SK-N-SH (cell line): ENCODE data around the gene ROBO1. TPM values are rescaled to one million over a fixed set of nuclear protein-coding genes. Genes with fewer than 3 reads are reported as not detected.

Experiments
- CTCF ChIA-PET: fragments of 300-600, 350-600 bp; formaldehyde crosslinking; extraction: SDS; loops from one replicate; lab custom pipeline; 2021; lab: Yijun Ruan, JAX
- POLR2A ChIA-PET: fragments of 350-600 bp; sonication (Branson Sonifier 250); formaldehyde crosslinking; extraction: SDS; loops from one replicate; lab custom pipeline; 2020; ENCODE audit warnings: antibody characterized with exemption, inconsistent platforms; lab: Yijun Ruan, JAX
- DNase-seq: peaks from one replicate; pipeline ENCODE4 v3.0.0; 2012
- H2AFZ ChIP-seq: fragments of 200-600 bp; sonication (generic); 2 replicates; pipeline ENCODE4 v1.8.1; 2016; ENCODE audit warnings: antibody characterized with exemption, mild to moderate bottlenecking, low read depth
- H3F3A ChIP-seq: fragments of 200-600 bp; sonication (generic); replicated peaks from 2 replicates; pipeline ENCODE3; 2016; ENCODE audit warnings: antibody characterized with exemption, mild to moderate bottlenecking; ENCODE audit not compliant: insufficient read depth
- H3K27ac ChIP-seq, 2 experiments: fragments of 200-500 bp in 1 of 2; fragments of 200-600 bp in 1 of 2; sonication (Bioruptor generic) in 1 of 2; sonication (generic), shearing (Covaris generic) in 1 of 2; 2 replicates each; pipeline versions ENCODE4 v1.5.1 to v1.6.1; 2014 to 2016; ENCODE audit warnings: low read depth in 2 of 2, inconsistent platforms in 1 of 2, low read length in 1 of 2, mild to moderate bottlenecking in 1 of 2, mixed read lengths in 1 of 2
- H3K27me3 ChIP-seq: fragments of 200-600 bp; sonication (generic), shearing (Covaris generic); 2 replicates; pipeline ENCODE4 v1.6.1; 2016; ENCODE audit warnings: mixed run types; ENCODE audit not compliant: insufficient read depth
- H3K36me3 ChIP-seq, 2 experiments: fragments of 200-500 bp in 1 of 2; fragments of 200-600 bp in 1 of 2; sonication (Bioruptor generic) in 1 of 2; sonication (generic) in 1 of 2; replicated peaks in 1 of 2; 2 replicates each; pipeline versions ENCODE3 to v1.5.1; 2014 to 2016; ENCODE audit warnings: low read length in 1 of 2, mild to moderate bottlenecking in 1 of 2; ENCODE audit not compliant: insufficient read depth in 2 of 2, control insufficient read depth in 1 of 2
- H3K4me1 ChIP-seq, 2 experiments: fragments of 200-500 bp in 1 of 2; fragments of 200-600 bp in 1 of 2; sonication (Bioruptor generic) in 1 of 2; sonication (generic), shearing (Covaris generic) in 1 of 2; 2 replicates each; pipeline versions ENCODE4 v1.5.1 to v1.6.1; 2014 to 2016; ENCODE audit warnings: low read depth in 1 of 2, low read length in 1 of 2, mixed run types in 1 of 2; ENCODE audit not compliant: insufficient read depth in 2 of 2, control insufficient read depth in 1 of 2
- H3K4me2 ChIP-seq: fragments of 200-600 bp; sonication (generic), shearing (Covaris generic); 2 replicates; pipeline ENCODE4 v1.6.1; 2017; ENCODE audit warnings: mixed run types
- H3K4me3 ChIP-seq, 2 experiments: fragments of 200-500 bp in 1 of 2; fragments of 200-600 bp in 1 of 2; sonication (Bioruptor generic) in 1 of 2; sonication (generic), shearing (Covaris generic) in 1 of 2; 2 replicates each; pipeline versions ENCODE4 v1.5.1 to v1.8.1; 2014 to 2016; ENCODE audit warnings: low read depth in 2 of 2, inconsistent platforms in 1 of 2, low read length in 1 of 2, mild to moderate bottlenecking in 1 of 2, mixed read lengths in 1 of 2, moderate library complexity in 1 of 2
- H3K79me2 ChIP-seq: fragments of 200-600 bp; sonication (generic); 2 replicates; pipeline ENCODE4 v1.8.1; 2017; ENCODE audit warnings: mild to moderate bottlenecking; ENCODE audit not compliant: insufficient read depth
- H3K9ac ChIP-seq: fragments of 200-600 bp; sonication (generic); 2 replicates; pipeline ENCODE4 v1.6.1; 2017; ENCODE audit warnings: mixed run types
- H3K9me2 ChIP-seq: fragments of 200-600 bp; sonication (generic); 2 replicates; pipeline ENCODE4 v1.6.1; 2017; ENCODE audit warnings: mixed run types
- H3K9me3 ChIP-seq: fragments of 200-600 bp; sonication (generic); 2 replicates; pipeline ENCODE4 v1.6.1; 2017; ENCODE audit warnings: mixed run types, mild to moderate bottlenecking, moderate library complexity
- H4K20me1 ChIP-seq: fragments of 200-600 bp; sonication (generic); 2 replicates; pipeline ENCODE4 v1.6.1; 2017; ENCODE audit warnings: mild to moderate bottlenecking, mixed run types; ENCODE audit not compliant: insufficient read depth
- EP300 ChIP-seq, 2 experiments: IDR thresholded peaks; 2 replicates each; pipeline versions ENCODE4 v1.4.0 to v1.6.1; 2012; ENCODE audit warnings: borderline replicate concordance in 1 of 2, low read depth in 1 of 2, low read length in 1 of 2
- EZH2phosphoT487 ChIP-seq: fragments of 200-600 bp; sonication (generic); IDR thresholded peaks from 2 replicates; pipeline ENCODE4 v1.6.1; 2017; ENCODE audit warnings: low read depth, mixed run types, mild to moderate bottlenecking, antibody characterized with exemption, moderate library complexity, borderline replicate concordance
- FOSL2 ChIP-seq: IDR thresholded peaks from 2 replicates; pipeline ENCODE4 v1.4.0; 2012; ENCODE audit warnings: low read depth, mild to moderate bottlenecking, moderate library complexity, borderline replicate concordance
- FOXJ3 ChIP-seq: sonication (generic); formaldehyde crosslinking; IDR thresholded peaks from 2 replicates; pipeline ENCODE4 v1.5.1; 2020; ENCODE audit warnings: mild to moderate bottlenecking, missing genetic modification reagents
- MEF2A ChIP-seq: IDR thresholded peaks from 2 replicates; pipeline ENCODE4 v1.4.0; 2012; ENCODE audit warnings: low read depth, borderline replicate concordance
- MXI1 ChIP-seq: IDR thresholded peaks from 2 replicates; pipeline ENCODE4 v1.6.1; 2012; ENCODE audit warnings: mild to moderate bottlenecking, low read depth, low read length, improper control_type of control experiment
- NFIC ChIP-seq: IDR thresholded peaks from 2 replicates; pipeline ENCODE4 v1.4.0; 2012; ENCODE audit warnings: borderline replicate concordance
- NRF1 ChIP-seq: IDR thresholded peaks from 2 replicates; pipeline ENCODE4 v1.6.1; 2012; ENCODE audit warnings: low read depth, mild to moderate bottlenecking, low read length
- RFX5 ChIP-seq: IDR thresholded peaks from 2 replicates; pipeline ENCODE4 v1.6.1; 2012; ENCODE audit warnings: mild to moderate bottlenecking, improper control_type of control experiment, low read length
- RXRA ChIP-seq: IDR thresholded peaks from 2 replicates; pipeline ENCODE4 v1.4.0; 2012; ENCODE audit warnings: low read depth, mild to moderate bottlenecking, borderline replicate concordance
- TCF12 ChIP-seq: IDR thresholded peaks from 2 replicates; pipeline ENCODE4 v1.4.0; 2012
- TEAD4 ChIP-seq: IDR thresholded peaks from 2 replicates; pipeline ENCODE4 v1.4.0; 2012; ENCODE audit warnings: mild to moderate bottlenecking, borderline replicate concordance; ENCODE audit not compliant: insufficient read depth
- YY1 ChIP-seq: IDR thresholded peaks from 2 replicates; pipeline ENCODE4 v1.4.0; 2012; ENCODE audit warnings: low read depth, mild to moderate bottlenecking
- WGBS: methylation state at CpG from one replicate; pipeline ENCODE4 v1.1.6; 2017; ENCODE audit warnings: low lambda C conversion rate; 5-methylcytosine and 5-hydroxymethylcytosine counted together
- polyA plus RNA-seq, 3 experiments: library from polyadenylated mRNA; depleted of rRNA; stranded (reverse); fragments of >200 nt; gene quantifications; 2 replicates each; pipeline ENCODE4 v1.2.3, GENCODE V29; 2012
- TF ChIP-seq, protein P1 (sequence below): IDR thresholded peaks from 2 replicates; pipeline ENCODE4 v1.4.0; 2012; ENCODE audit warnings: low read depth, borderline replicate concordance
- TF ChIP-seq, protein P2 (sequence below): fragments of 150-350 bp; IDR thresholded peaks from 2 replicates; pipeline ENCODE4 v1.6.1; 2016; ENCODE audit warnings: mild to moderate bottlenecking, low read depth, low read length
- TF ChIP-seq, protein P3 (sequence below): fragments of 150-350 bp; IDR thresholded peaks from 2 replicates; pipeline ENCODE4 v1.6.1; 2017; ENCODE audit warnings: antibody characterized with exemption, low read length, low read depth, borderline replicate concordance

The ROBO1 gene
- polyA plus RNA-seq, 1 of the 3 experiments (the other 2 are of a cell fraction) = 22.7 TPM

DNA sequence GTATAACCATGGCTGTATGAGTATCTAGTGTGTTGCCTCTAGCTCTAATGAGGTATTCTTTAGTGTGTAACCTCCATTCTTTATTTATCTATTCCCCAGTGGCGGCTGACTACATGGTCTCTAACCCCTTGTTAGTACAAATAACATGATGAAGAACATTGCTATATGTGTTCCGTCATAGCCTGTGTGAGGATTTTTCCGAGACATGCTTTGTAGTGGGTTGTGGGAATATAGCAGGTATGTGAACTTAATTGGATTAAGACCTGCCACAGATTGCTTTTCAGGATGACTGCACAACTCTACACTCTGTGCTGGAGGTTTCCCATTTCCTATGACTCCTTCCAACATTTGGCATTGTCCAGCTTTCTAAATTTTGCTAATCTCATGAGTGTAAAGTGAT lies 563.4 kb downstream of the ROBO1 start:
- no peaks in the 10 kb centered on the region for H3K9me2 ChIP-seq
- H3K27me3 ChIP-seq = no peaks in the 10 kb centered on the region
- DNase-seq = no peak
- no peak overlapping the region for H3K4me3 ChIP-seq
- TF ChIP-seq TEAD4 (no peak), MXI1 (no peak), MEF2A (no peak), RFX5 (no peak), YY1 (no peak), FOSL2 (no peak)
- WGBS = 90% methylated on average over 3 of the region's 3 CpGs
- H3K4me2 ChIP-seq = no peak overlapping the region
- H4K20me1 ChIP-seq = no peaks in the 10 kb centered on the region
- no peaks in the 10 kb centered on the region for H3K79me2 ChIP-seq
- H3K9me3 ChIP-seq = no peaks in the 10 kb centered on the region
- H3K36me3 ChIP-seq = no peaks in the 10 kb centered on the region
- no peak overlapping the region for H2AFZ ChIP-seq
- ChIA-PET POLR2A (no interaction called here), CTCF (interaction anchor here (0.7 kb wide), 1 partner anchor 1101 kb away, joined by 3 read pairs; no protein-coding TSS in a partner anchor)
- no peak overlapping the region for H3K9ac ChIP-seq
- H3K4me1 ChIP-seq = no peaks in the 10 kb centered on the region; a peak in 2 of 4 replicates
- peaks cover 8% of the 10 kb centered on the region for H3F3A ChIP-seq
- no peak overlapping the region for H3K27ac ChIP-seq

DNA sequence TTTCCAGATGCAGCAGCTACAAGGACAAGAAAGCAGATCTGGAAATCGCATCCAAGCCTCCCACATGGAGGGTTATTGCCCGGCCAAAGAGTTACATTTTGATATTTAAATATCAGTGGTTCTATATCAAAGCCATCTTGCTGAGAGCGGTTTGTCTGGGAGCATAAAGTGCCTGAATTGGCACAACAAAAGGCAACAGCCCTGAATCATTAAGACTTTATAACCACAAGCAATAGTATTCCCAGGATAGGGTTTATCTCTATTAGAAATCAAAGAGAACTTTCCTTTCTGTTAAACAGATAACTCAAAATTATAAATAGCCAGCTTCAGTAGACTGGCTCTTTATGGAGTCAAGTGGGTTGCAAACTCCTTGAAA lies 564.7 kb downstream of the ROBO1 start:
- peaks cover 8% of the 10 kb centered on the region for H3F3A ChIP-seq
- no peaks in the 10 kb centered on the region; a peak in 2 of 4 replicates for H3K4me1 ChIP-seq
- no peak for DNase-seq
- CTCF ChIA-PET = no interaction called here
- peak overlapping the region; percentile 41 to 67; a peak in 3 of 4 replicates for H3K27ac ChIP-seq
- H2AFZ ChIP-seq = peak overlapping the region; percentile 17; the same call in 1 of the 2 replicates
- POLR2A ChIA-PET = no interaction called here
- no peak overlapping the region for H3K9ac ChIP-seq
- no peaks in the 10 kb centered on the region for H3K9me2 ChIP-seq
- H3K4me3 ChIP-seq = no peak overlapping the region
- TF ChIP-seq NFIC (peak; percentile 52; the same call in 1 of the 2 replicates), TEAD4 (peak; percentile 27; the same call in 1 of the 2 replicates), NRF1 (no peak), EP300 (IDR thresholded peaks at IDR 0.05; ENCODE audit: borderline replicate concordance in 1 of 2, low read depth in 1 of 2, low read length in 1 of 2) (0 out of 4 replicates have a peak, but pooled peaks of 1 of the 2 experiments have one; percentile 21), TCF12 (peak; percentile 36; the same call in 1 of the 2 replicates)
- H3K36me3 ChIP-seq = no peaks in the 10 kb centered on the region
- 0 out of 2 replicates have a peak, but pooled peaks cover under 1% of the 10 kb centered on the region for H3K9me3 ChIP-seq
- no peak overlapping the region for H3K4me2 ChIP-seq
- H3K79me2 ChIP-seq = no peaks in the 10 kb centered on the region
- H4K20me1 ChIP-seq = no peaks in the 10 kb centered on the region
- H3K27me3 ChIP-seq = no peaks in the 10 kb centered on the region
- WGBS = 43% methylated on average over 3 of the region's 3 CpGs

DNA sequence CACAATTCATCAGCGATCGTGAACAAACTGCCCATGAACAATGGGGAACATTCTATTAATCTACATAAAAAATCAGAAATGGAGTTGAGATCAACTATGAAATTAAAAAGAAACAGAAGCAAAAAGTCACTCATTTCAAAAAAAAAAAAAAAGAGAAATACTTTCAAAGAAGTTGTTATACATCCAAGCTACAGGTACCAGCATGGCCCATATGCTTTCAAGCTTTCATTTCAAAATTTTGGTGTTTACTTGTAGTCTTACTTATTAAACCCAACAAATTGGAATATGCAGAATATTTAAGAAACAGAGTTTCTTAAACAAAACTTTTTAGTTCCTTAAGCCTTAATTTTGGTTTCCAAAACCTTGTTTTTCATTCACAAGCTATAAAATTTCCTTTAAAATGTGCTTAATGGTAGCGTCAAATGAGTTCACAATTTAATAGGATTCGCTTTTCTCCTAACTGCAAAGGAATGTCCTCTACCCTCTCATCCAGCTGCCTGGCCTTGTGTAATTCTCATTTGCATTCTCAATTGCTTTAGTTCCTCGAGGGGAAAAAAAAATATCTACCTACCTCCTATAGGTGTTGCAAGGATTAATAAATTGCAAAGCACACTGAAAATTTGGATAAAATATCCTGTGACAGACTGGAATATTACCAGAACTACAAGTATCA lies 565.2 kb downstream of the ROBO1 start:
- Histone ChIP-seq H3K4me2 (no peak overlapping the region), H3K27ac (peak overlapping the region; percentile 41 to 67; a peak in 3 of 4 replicates), H3K9ac (no peak overlapping the region), H3K27me3 (no peaks in the 10 kb centered on the region), H3K4me1 (no peaks in the 10 kb centered on the region; a peak in 2 of 4 replicates), H3F3A (peaks cover 8% of the 10 kb centered on the region), H3K4me3 (no peak overlapping the region), H3K79me2 (no peaks in the 10 kb centered on the region), H3K9me3 (0 out of 2 replicates have a peak, but pooled peaks cover 5% of the 10 kb centered on the region), H3K36me3 (no peaks in the 10 kb centered on the region), H3K9me2 (no peaks in the 10 kb centered on the region), H4K20me1 (no peaks in the 10 kb centered on the region), H2AFZ (peak overlapping the region; percentile 17; the same call in 1 of the 2 replicates)
- no peak for DNase-seq
- WGBS = 72% methylated on average over 5 of the region's 5 CpGs
- ChIA-PET POLR2A (no interaction called here), CTCF (interaction anchor here (1.2 kb wide), 1 partner anchor 124 kb away, joined by 4 read pairs; no protein-coding TSS in a partner anchor)
- TF ChIP-seq, protein P1, sequence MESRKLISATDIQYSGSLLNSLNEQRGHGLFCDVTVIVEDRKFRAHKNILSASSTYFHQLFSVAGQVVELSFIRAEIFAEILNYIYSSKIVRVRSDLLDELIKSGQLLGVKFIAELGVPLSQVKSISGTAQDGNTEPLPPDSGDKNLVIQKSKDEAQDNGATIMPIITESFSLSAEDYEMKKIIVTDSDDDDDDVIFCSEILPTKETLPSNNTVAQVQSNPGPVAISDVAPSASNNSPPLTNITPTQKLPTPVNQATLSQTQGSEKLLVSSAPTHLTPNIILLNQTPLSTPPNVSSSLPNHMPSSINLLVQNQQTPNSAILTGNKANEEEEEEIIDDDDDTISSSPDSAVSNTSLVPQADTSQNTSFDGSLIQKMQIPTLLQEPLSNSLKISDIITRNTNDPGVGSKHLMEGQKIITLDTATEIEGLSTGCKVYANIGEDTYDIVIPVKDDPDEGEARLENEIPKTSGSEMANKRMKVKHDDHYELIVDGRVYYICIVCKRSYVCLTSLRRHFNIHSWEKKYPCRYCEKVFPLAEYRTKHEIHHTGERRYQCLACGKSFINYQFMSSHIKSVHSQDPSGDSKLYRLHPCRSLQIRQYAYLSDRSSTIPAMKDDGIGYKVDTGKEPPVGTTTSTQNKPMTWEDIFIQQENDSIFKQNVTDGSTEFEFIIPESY = no peak
- TF ChIP-seq NFIC = no peak
- TF ChIP-seq NRF1 = no peak
- TF ChIP-seq YY1 = no peak
- TF ChIP-seq RXRA = no peak
- TF ChIP-seq MXI1 = no peak
- TF ChIP-seq, protein P2, sequence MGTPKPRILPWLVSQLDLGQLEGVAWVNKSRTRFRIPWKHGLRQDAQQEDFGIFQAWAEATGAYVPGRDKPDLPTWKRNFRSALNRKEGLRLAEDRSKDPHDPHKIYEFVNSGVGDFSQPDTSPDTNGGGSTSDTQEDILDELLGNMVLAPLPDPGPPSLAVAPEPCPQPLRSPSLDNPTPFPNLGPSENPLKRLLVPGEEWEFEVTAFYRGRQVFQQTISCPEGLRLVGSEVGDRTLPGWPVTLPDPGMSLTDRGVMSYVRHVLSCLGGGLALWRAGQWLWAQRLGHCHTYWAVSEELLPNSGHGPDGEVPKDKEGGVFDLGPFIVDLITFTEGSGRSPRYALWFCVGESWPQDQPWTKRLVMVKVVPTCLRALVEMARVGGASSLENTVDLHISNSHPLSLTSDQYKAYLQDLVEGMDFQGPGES = no peak
- TF ChIP-seq FOXJ3 (CRISPR knock-in tag) = no peak
- no peak for TF ChIP-seq EZH2phosphoT487
- TF ChIP-seq TEAD4 = no peak
- TF ChIP-seq, protein P3, sequence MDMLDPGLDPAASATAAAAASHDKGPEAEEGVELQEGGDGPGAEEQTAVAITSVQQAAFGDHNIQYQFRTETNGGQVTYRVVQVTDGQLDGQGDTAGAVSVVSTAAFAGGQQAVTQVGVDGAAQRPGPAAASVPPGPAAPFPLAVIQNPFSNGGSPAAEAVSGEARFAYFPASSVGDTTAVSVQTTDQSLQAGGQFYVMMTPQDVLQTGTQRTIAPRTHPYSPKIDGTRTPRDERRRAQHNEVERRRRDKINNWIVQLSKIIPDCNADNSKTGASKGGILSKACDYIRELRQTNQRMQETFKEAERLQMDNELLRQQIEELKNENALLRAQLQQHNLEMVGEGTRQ = no peak
